Measurements from ENCODE around the gene BCAS1.

The BCAS1 gene

GRCh38 chr20:54015496-54015895, 54.9 kb downstream of the BCAS1 start:
- Histone ChIP-seq H4K20me1 (ENCODE audit: insufficient read depth, low read length) (no peaks in the 10 kb centered on the region), H3K27ac (ENCODE audit: low read depth, low read length, poor library complexity, severe bottlenecking) (no peak overlapping the region), H3K4me3 (ENCODE audit: low read depth, low read length, poor library complexity, severe bottlenecking) (no peak overlapping the region), H3K9me3 (ENCODE audit: low read length) (no peaks in the 10 kb centered on the region), H3K36me3 (ENCODE audit: insufficient read depth, low read length) (no peaks in the 10 kb centered on the region), H3K27me3 (ENCODE audit: insufficient read depth, low read length) (no peaks in the 10 kb centered on the region), H3K9ac (ENCODE audit: low read length) (no peak overlapping the region), H3K9me2 (ENCODE audit: low read depth, low read length) (no peaks in the 10 kb centered on the region), H2AFZ (ENCODE audit: low read length) (no peak overlapping the region), H3K4me1 (ENCODE audit: insufficient read depth, low read length, severe bottlenecking) (no peaks in the 10 kb centered on the region), H3K4me2 (ENCODE audit: low read length) (no peak overlapping the region), H3F3A (ENCODE audit: insufficient read depth, low read length) (no peaks in the 10 kb centered on the region), H3K79me2 (ENCODE audit: insufficient read depth, low read length) (no peaks in the 10 kb centered on the region)
- TF ChIP-seq CTCF (IDR thresholded peaks at IDR 0.05; ENCODE audit: low read length) (no peak), EZH2 (IDR thresholded peaks at IDR 0.05; ENCODE audit: borderline replicate concordance, low read length) (no peak)

- no peaks in the 10 kb centered on the region for H4K20me1 ChIP-seq (ENCODE audit: insufficient read depth, low read length)
- no peaks in the 10 kb centered on the region for H3K4me1 ChIP-seq (ENCODE audit: insufficient read depth, low read length, severe bottlenecking)
- H3K27ac ChIP-seq (ENCODE audit: low read depth, low read length, poor library complexity, severe bottlenecking): no peak overlapping the region
- H2AFZ ChIP-seq (ENCODE audit: low read length): no peak overlapping the region
- no peaks in the 10 kb centered on the region for H3K36me3 ChIP-seq (ENCODE audit: insufficient read depth, low read length)
- no peaks in the 10 kb centered on the region for H3F3A ChIP-seq (ENCODE audit: insufficient read depth, low read length)
- no peaks in the 10 kb centered on the region for H3K79me2 ChIP-seq (ENCODE audit: insufficient read depth, low read length)
- no peaks in the 10 kb centered on the region for H3K27me3 ChIP-seq (ENCODE audit: insufficient read depth, low read length)
- no peak overlapping the region for H3K4me2 ChIP-seq (ENCODE audit: low read length)
- no peak for TF ChIP-seq CTCF (IDR thresholded peaks at IDR 0.05; ENCODE audit: low read length)
- no peak for TF ChIP-seq EZH2 (IDR thresholded peaks at IDR 0.05; ENCODE audit: borderline replicate concordance, low read length)
- no peaks in the 10 kb centered on the region for H3K9me3 ChIP-seq (ENCODE audit: low read length)
- no peak overlapping the region for H3K4me3 ChIP-seq (ENCODE audit: low read depth, low read length, poor library complexity, severe bottlenecking)
- H3K9me2 ChIP-seq (ENCODE audit: low read depth, low read length): no peaks in the 10 kb centered on the region
- H3K9ac ChIP-seq (ENCODE audit: low read length): no peak overlapping the region
Observed at GRCh38 chr20:54014293-54014926, 56.0 kb downstream of the BCAS1 start.

GRCh38 chr20:54013471-54013870, 56.9 kb downstream of the BCAS1 start:
- Histone ChIP-seq H3K4me2 (ENCODE audit: low read length) (no peak overlapping the region), H3F3A (ENCODE audit: insufficient read depth, low read length) (no peaks in the 10 kb centered on the region), H3K4me1 (ENCODE audit: insufficient read depth, low read length, severe bottlenecking) (no peaks in the 10 kb centered on the region), H3K9me2 (ENCODE audit: low read depth, low read length) (no peaks in the 10 kb centered on the region), H3K36me3 (ENCODE audit: insufficient read depth, low read length) (no peaks in the 10 kb centered on the region), H3K9ac (ENCODE audit: low read length) (no peak overlapping the region), H2AFZ (ENCODE audit: low read length) (no peak overlapping the region), H3K4me3 (ENCODE audit: low read depth, low read length, poor library complexity, severe bottlenecking) (no peak overlapping the region), H3K9me3 (ENCODE audit: low read length) (no peaks in the 10 kb centered on the region), H3K79me2 (ENCODE audit: insufficient read depth, low read length) (no peaks in the 10 kb centered on the region), H4K20me1 (ENCODE audit: insufficient read depth, low read length) (no peaks in the 10 kb centered on the region), H3K27me3 (ENCODE audit: insufficient read depth, low read length) (no peaks in the 10 kb centered on the region), H3K27ac (ENCODE audit: low read depth, low read length, poor library complexity, severe bottlenecking) (no peak overlapping the region)
- no peak for TF ChIP-seq CTCF (IDR thresholded peaks at IDR 0.05; ENCODE audit: low read length)
- no peak for TF ChIP-seq EZH2 (IDR thresholded peaks at IDR 0.05; ENCODE audit: borderline replicate concordance, low read length)
